Measurements from ENCODE around the gene ZNF503. TPM values are rescaled to one million over a fixed set of nuclear protein-coding genes. Genes with fewer than 3 reads are reported as not detected.

Gene ZNF503
- 2.4 and 11.7 TPM in 2 replicates for total RNA-seq

GRCh38 chr10:75401569-75402485 is at the start of gene ZNF503:
ZNF503 (minus strand) TSS chr10:75401764; CDS start chr10:75401419, 345 bp downstream.

GRCh38 chr10:75431180-75432111 is 29.9 kb upstream of the ZNF503 start, which contains the start of gene LRMDA:
LRMDA (plus strand) TSS chr10:75431624.

Other genes starting within 250 kb of the ZNF503 start
- 207 and 225 TPM in 2 replicates for gene VDAC2, start 191.0 kb downstream of the ZNF503 start, total RNA-seq
- gene COMTD1, start 165.8 kb downstream of the ZNF503 start, total RNA-seq = 9.2 and 12.2 TPM in 2 replicates
- gene LRMDA, start 29.9 kb upstream of the ZNF503 start, total RNA-seq = 1.0 and 5.6 TPM in 2 replicates